Astrocyte of the spinal cord (primary cell): Measurements from ENCODE around the gene VPS54.

Source experiments
- DNase-seq: peaks from one replicate; pipeline ENCODE4 v3.0.0; 2011; ENCODE audit warnings: low read depth, low spot score
- H3K4me3 ChIP-seq: 2 replicates; pipeline ENCODE4 v1.5.1; 2011; ENCODE audit warnings: low read depth, mild to moderate bottlenecking, low read length, moderate library complexity
- CTCF ChIP-seq: IDR thresholded peaks from 2 replicates; pipeline ENCODE4 v1.5.1; 2012; ENCODE audit warnings: low read depth, mild to moderate bottlenecking, low read length, inconsistent platforms
- in situ Hi-C: cut with HindIII; loops from 2 replicates; pipeline ENCODE4 v1.10.0; 2017; ENCODE audit warnings: low sequenced_read_pairs

Gene VPS54

GRCh38 chr2:64019083-64019974 lies at the start of gene VPS54:
Gene VPS54 (minus strand): TSS chr2:64019428. CDS start chr2:63983999, 35,429 bp downstream.
- peak within 1 kb of the TSS; percentile 78 for H3K4me3 ChIP-seq
- in situ Hi-C loops: no loop called here
- no peak for TF ChIP-seq CTCF
- peak; percentile 58 for DNase-seq

GRCh38 chr2:64067326-64067725 lies 48.1 kb upstream of the VPS54 start:
- in situ Hi-C loops: no loop called here

GRCh38 chr2:64065516-64065915 lies 46.3 kb upstream of the VPS54 start:
- TF ChIP-seq CTCF: no peak
- H3K4me3 ChIP-seq: no peak overlapping the region
- in situ Hi-C loops: no loop called here
- no peak for DNase-seq

More at GRCh38 chr2:64067326-64067725, 48.1 kb upstream of the VPS54 start:
- H3K4me3 ChIP-seq: no peak overlapping the region
- no peak for TF ChIP-seq CTCF
- DNase-seq: no peak

GRCh38 chr2:64063924-64064331 lies 44.7 kb upstream of the VPS54 start:
- no peak for TF ChIP-seq CTCF
- in situ Hi-C loops: no loop called here
- no peak overlapping the region for H3K4me3 ChIP-seq
- peak; percentile 73 for DNase-seq

GRCh38 chr2:64063454-64063853 lies 44.2 kb upstream of the VPS54 start:
- DNase-seq: peak; percentile 10
- no peak for TF ChIP-seq CTCF
- in situ Hi-C loops: no loop called here
- no peak overlapping the region for H3K4me3 ChIP-seq

GRCh38 chr2:64062840-64063239 lies 43.6 kb upstream of the VPS54 start:
- no peak overlapping the region for H3K4me3 ChIP-seq
- in situ Hi-C loops: no loop called here
- DNase-seq: peak; percentile 71
- no peak for TF ChIP-seq CTCF
